NCI-H510A treated with DMSO at 0.1 percent for 48 hours (cell line): Measurements from ENCODE around the gene MEGF10.

Experiments used
- DNase-seq: peaks from one replicate; lab custom pipeline; 2025; lab: John Stamatoyannopoulos, UW

The MEGF10 gene

GRCh38 chr5:127326976-127327755, 36.6 kb downstream of the MEGF10 start:
- DNase-seq, result no peak

- no peak for DNase-seq
These were observed 39.5 kb downstream of the MEGF10 start for GRCh38 chr5:127330116-127330515.

GRCh38 chr5:127331890-127332649, 41.5 kb downstream of the MEGF10 start:
- no peak for DNase-seq

GRCh38 chr5:127333483-127333882, 42.9 kb downstream of the MEGF10 start:
- no peak for DNase-seq

GRCh38 chr5:127335381-127335780, 44.8 kb downstream of the MEGF10 start:
- no peak for DNase-seq

GRCh38 chr5:127337876-127338275, 47.3 kb downstream of the MEGF10 start:
- DNase-seq, result no peak

GRCh38 chr5:127338501-127338900, 47.9 kb downstream of the MEGF10 start:
- no peak for DNase-seq

GRCh38 chr5:127340606-127341005, 50.0 kb downstream of the MEGF10 start:
- DNase-seq, result no peak

- DNase-seq, result no peak
These were observed 51.8 kb downstream of the MEGF10 start for GRCh38 chr5:127342364-127342763.

GRCh38 chr5:127343313-127343712, 52.7 kb downstream of the MEGF10 start:
- no peak for DNase-seq

- no peak for DNase-seq
These were observed 53.3 kb downstream of the MEGF10 start for GRCh38 chr5:127343866-127344265.

- no peak for DNase-seq
These were observed 54.3 kb downstream of the MEGF10 start for GRCh38 chr5:127344931-127345330.

- DNase-seq, result no peak
These were observed 60.8 kb downstream of the MEGF10 start for GRCh38 chr5:127351418-127351817.

GRCh38 chr5:127352068-127352467, 61.5 kb downstream of the MEGF10 start:
- DNase-seq, result no peak

GRCh38 chr5:127353327-127353726, 62.7 kb downstream of the MEGF10 start:
- DNase-seq, result no peak

- DNase-seq, result no peak
These were observed 63.2 kb downstream of the MEGF10 start for GRCh38 chr5:127353796-127354195.

- no peak for DNase-seq
These were observed 64.7 kb downstream of the MEGF10 start for GRCh38 chr5:127355337-127355736.

GRCh38 chr5:127358284-127358683, 67.7 kb downstream of the MEGF10 start:
- no peak for DNase-seq

GRCh38 chr5:127358740-127359139, 68.1 kb downstream of the MEGF10 start:
- no peak for DNase-seq

- no peak for DNase-seq
These were observed 68.9 kb downstream of the MEGF10 start for GRCh38 chr5:127359502-127359901.

- DNase-seq, result no peak
These were observed 72.8 kb downstream of the MEGF10 start for GRCh38 chr5:127363403-127363802.

- no peak for DNase-seq
These were observed 76.4 kb downstream of the MEGF10 start for GRCh38 chr5:127367029-127367428.

GRCh38 chr5:127367946-127368465, 77.4 kb downstream of the MEGF10 start:
- DNase-seq, result no peak
